GM21423 (cell line): ENCODE results near the gene COL25A1.

Experiments
- ATAC-seq: cut with Tn5 transposase; IDR thresholded peaks from one replicate; pipeline ENCODE4 v1.9.1; 2021; ENCODE audit warnings: mild to moderate bottlenecking, moderate library complexity; ENCODE audit not compliant: unreplicated experiment

Gene COL25A1

DNA sequence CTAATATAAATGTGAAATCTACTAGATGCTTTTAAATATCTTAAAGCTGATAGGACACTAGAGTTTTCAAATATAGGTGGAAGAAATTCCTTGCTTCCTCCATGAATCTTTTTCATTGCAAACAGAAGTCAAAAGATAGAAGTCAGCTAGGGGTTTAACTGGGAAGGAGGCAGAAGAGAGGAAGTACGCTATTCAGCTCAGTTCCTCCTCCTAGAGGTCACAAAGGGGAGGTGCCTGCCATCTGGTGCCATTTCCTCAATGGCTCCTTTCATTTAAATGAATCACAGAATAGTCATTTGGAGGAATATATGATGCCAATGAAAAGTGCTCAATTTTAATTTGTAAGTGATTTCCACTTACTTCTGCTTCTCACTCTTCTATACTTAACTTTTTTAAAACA, 8.5 kb downstream of the COL25A1 start:
- ATAC-seq, result peak; percentile 94

DNA sequence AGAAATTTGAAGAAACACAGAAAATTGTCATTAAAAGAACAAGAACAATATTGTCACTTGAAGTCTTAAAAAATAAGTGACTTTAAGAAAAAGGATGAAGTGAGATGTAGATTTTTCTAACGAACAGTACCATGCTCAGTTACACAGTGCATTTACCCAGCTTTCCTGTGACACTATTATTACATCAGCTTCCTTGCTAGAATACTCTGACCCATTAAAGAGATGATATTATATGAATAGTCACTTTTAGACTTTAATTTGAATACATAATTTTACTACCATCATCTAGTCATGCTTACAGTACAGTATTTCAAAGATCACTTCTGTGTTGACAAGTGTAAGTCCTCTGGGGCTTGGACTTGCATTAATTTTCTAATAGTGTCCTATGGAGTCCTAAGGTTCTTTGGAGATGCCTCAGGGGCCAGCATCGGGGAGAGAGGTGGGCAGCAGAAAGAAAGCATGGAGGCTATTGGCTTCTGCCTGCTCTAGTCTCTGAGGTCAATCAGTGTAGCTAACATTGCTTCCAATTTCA, 10.7 kb downstream of the COL25A1 start:
- ATAC-seq, result no peak

DNA sequence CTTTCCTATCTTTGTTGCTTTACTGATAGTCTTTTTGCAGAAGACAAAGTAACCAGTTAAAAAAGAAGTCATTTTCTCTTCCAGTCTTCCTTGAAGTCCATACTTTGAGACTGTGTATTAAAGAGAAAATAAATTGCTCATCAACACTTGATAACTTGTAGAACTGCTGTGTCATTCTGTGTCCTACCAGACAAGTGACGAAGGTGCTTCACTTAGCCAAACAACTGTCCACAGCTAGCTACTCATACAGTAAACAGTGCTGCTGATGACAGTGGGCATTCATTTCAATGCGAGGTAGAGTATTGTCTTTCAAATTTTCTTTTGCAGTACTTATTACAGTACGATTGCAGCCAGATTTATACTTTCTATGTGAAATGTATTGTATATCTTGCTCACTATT, 11.5 kb downstream of the COL25A1 start:
- no peak for ATAC-seq

DNA sequence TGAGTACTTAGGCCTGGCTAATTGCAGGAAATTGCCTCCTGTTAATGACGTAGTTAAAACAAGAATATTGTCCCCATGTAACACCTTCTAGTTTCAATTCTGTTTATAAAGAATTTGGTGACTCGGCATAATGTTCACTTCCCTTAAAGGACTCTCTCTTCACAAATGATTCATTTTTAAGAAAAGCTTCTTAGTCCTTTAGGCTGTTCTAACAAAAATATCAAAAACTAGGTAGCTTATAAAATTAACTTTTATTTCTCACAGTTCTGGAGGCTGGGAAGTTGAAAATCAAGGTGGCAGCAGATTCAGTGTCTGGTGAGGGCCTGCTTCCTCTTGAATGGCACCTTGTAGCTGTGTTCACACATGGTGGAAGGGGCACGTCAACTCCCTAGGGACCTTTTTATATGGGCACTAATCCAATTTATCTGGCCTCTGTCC, 23.8 kb downstream of the COL25A1 start:
- ATAC-seq, result peak; percentile 96

DNA sequence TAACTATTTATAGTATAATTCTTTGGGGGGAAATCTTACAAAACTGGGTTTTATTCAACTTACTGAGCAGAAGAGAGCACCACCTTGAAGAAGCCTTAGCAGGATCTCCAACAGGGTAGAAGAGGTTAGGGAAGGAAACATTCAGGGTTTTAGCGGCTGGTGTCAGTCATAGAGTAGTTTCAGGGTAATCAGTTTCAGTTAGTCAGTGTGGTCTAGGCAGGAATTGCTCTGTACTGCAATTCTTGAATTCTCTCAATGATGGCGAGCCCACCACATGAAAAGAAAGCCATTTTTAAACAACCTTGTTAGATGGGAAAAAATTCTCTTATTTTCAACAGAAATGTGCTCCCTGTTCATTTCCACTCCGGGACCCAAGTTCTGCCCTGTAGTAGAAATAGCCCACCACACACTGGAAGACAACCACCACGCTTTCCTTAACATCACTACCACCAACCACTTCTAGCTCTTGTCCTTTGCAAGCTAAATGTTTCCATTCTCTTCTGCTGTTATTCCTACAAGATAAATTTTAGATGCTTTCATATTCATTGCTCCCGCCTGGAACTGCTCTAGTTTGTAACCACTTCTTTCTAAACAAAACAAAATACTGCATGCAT, 25.9 kb downstream of the COL25A1 start:
- ATAC-seq, result peak; percentile 74

DNA sequence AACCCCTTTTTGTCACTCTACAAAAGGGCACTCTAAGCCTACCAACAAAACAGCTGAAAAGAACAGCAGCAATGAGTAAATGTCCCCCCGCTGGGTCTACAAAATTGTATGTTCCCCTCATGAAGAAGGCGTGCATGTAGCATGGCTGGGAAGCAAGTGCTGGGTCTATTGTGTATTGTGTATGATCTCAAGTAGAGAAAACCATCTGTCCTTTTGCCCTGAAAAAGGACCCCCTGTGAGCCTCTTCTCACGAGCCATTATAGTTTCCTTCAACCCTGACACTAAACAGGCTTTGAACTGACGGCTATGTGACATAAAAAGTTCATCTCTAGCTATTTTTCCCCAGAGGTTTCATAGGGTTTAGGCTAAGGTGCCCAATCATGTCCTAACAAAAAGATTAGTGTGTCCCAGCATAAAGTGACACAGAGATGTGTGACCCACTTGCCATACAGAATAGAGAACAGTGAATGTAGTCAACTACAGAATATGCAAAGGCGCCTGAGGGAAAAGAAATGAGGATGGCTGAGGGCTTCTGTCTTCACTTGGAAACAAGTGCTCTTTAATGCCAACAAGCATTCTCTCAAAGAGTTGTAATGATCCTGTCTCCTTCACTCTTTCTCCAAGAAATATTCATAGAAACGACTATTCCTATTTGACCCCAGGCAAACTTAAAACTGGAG, 27.3 kb downstream of the COL25A1 start:
- ATAC-seq, result no peak

DNA sequence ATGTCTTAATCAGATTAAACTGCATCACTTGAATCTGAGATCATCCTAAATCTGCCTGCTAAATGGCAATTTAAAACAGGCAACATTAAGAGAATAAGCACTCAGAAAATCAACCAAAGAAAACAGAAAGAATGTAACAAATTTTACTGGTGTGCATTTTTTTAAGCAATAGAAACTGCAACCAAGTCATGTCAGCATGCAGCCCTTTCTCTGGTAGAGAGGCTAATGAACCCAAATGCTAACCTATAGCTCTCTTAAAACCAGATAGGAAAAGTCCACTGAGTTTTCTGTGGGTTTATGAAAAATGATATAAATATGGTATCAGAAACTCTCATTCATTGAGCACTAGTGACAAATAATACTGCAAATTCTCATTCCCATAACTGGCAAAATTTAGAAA, 35.6 kb downstream of the COL25A1 start:
- no peak for ATAC-seq

DNA sequence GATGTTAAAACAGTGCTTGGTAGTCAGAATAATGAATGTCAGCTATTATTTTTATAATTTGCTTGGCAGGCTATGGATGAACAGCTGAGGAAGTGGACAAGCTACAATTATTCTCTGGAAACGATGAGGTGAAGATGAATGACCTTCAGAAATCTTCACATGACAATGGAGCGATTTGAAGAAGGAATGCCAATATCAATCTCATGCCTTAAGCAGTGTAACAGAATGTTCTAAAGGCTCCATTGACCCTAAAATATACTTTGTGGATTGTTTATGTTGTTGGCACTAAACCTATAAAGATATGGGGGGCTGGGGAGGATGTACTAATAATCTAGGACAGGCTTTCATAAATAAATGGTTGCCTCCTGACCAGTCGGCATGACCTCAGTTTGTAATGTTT, 36.2 kb downstream of the COL25A1 start:
- no peak for ATAC-seq

DNA sequence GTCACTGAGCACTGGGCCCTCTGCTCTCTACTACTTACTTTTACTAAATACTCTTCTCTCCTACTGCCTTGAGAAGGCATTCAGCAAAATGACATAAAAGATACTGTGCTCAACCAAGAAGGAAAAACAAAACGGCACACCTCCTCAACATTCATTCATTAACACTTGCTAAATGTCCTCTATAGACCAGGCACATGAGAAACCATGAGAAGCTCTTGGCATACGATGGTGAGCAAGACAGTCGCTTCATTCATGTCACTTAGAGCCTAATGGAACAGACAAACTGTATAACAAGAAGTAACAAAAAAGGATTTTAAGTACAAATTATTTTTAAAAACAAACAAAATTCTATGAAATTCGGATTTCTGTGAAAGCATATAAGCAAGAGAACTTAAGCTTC, 38.7 kb downstream of the COL25A1 start:
- no peak for ATAC-seq

DNA sequence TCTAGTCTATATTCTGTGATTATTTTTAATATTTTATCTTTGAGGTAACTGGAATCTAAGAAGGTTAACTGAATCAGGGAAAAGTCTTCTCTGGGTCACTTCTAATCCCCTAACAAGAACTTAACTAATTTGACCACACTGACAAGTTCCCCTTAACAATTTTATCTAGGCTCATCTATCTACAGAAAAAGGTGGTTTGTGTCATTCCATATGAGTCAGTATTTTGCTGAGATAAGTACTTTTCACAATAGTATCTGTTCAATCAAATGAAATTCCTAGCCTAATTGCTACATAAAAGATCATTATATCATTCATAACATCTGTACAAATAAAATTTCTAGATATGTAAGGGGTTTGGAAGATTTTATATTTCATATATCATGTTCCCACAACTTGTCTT, 45.6 kb downstream of the COL25A1 start:
- ATAC-seq, result no peak

DNA sequence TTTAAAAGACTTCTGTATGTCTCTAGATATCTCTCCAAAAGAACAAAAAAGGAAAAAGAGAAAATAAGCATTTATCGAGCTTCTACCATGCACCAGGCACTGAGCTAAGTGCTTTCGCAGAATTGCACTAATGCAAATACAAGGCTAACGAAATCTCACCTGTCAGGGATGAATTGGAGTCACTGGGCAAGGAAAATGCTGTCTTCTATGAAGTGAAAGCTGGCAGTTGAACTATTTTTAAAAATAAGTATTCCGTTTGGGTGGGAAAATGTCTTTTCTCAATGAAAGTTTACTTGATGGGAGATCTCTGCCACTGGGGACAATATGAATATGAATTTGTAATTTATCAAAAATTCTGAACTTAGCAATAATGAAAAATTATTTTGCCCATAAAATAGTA, 47.6 kb downstream of the COL25A1 start:
- no peak for ATAC-seq

DNA sequence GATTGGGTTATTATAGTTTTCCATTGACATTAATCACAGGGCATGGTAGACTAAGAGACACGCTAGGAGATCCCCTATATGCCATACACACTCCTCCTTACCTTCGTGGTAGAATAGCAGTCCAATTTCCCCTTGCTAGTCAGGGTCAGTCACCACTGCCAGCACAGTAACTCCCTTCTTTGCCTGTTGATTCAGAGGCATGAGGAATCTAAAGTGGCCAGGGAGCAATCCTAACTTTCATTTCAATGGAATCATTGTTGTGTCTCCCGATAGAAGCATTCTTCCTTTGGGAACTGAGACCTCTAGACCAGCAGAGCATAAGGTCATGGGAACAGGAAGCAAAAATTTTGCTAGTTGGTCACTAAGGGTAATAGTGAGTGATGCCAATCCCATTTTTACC, 51.1 kb downstream of the COL25A1 start:
- no peak for ATAC-seq

DNA sequence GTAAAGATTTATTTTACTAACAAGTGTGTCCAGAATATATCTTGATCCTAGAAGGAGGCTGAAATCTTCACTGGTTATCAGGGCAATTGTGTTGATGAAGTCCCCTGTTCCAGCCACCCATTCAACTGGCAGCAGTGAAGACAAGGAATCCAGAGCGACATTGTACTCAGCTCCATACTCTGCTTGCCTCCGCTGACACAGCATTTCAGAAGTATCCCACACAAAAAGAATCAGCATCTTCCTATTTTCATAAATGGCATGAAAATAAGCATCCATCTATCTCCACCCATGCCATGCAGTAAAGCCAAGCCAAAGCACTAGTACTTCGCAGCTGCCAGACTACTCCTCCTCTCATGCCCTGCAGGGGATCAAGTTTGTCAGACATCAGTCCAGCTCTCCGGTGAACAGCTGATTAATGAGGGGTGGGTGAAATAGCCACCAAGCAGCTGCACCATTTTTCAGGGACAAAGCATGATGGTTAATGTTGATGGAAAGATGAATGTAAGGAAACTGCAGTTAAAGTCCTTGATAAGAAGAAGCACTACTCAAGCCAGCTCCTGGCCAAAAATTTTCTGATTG, 54.0 kb downstream of the COL25A1 start:
- ATAC-seq, result no peak

DNA sequence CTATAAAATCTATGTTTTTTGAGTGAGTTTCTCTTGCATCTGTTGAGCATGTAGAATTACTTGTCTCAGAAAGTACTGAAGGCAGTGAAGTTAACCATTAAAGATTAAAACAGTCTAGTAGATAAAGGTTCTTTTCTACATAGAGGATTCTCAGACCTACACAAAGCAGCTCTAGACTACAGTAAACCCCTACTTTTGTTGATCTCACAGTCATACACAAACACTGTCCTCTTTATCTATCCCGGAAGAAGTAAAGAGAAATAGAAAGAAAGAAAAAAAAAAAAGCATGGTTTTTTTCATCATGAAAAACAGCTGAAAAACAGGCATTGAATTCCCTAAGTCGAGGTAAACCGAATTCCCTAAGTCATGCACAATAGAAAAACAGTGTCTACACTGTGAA, 58.6 kb downstream of the COL25A1 start:
- ATAC-seq, result no peak

DNA sequence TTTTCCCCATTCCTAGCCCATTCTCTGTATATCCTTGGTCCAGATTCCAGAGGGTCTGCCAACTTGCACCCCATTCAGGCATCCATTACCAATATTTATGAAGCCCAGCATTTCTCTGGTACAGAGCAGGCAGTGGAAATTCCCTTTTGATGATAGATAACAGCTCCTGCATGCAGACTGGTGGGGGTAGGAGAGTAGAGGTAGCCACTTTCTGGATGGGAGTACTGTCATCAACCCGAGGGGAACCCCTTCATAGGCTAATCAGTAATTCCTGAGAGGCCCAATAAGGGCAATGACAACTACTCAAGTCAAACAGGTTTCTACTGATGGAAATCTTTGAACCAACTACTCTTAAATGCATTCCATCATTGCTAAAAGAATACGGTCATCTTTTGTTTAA, 63.7 kb downstream of the COL25A1 start:
- ATAC-seq, result peak; percentile 72

DNA sequence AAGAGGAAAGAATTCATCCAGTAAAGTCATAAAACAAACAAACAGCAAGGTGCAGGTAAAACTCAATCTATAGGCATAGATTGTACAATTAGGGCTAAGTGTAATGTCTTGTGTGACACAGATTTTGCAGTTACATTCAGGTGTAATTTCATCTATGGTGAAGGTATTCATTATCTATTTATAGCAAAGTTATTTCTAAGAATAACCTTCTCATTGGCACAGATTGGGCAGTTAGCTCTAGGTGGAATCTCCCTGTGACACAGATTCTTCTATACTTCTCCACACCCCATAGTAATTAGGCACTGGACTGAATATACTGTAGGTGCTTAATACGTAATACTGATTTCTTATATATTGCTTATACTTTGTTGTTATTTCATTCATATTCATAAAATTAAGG, 66.8 kb downstream of the COL25A1 start:
- no peak for ATAC-seq

DNA sequence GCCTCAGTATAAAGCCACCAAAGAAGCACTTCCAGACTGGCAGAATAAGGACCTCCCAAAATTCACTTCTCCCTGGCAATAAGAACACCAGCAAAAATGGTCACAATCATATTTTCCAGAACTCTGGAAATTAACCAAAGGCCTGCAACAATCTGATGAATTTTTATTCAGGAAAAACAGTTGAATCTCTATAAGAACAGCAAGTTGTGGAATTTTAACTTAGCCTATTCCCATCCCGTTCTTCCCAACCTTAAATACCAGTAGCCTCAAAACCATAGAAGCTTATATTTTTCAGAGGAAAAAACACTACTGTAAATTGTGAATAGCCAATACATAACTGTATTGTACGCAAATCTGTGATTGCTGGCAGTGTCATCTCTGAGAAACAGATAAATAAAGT, 67.9 kb downstream of the COL25A1 start:
- no peak for ATAC-seq

DNA sequence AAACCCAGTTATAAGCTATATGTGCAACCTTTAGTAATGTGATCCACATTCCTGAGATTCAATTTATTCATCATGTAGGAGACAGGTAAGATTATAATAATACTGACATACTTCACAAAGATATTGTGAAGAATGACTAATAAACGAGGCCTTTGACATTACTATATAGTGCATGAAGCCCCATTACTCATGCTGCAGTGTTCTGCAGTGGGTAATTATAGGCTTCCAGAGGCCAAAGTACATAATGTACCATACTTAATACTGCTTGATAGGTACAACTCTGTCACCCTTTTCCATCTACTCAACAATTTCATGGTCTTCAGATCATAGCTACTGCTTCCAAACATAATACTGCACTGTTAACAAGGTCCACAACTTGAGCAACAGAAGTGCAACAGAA, 68.9 kb downstream of the COL25A1 start:
- no peak for ATAC-seq

DNA sequence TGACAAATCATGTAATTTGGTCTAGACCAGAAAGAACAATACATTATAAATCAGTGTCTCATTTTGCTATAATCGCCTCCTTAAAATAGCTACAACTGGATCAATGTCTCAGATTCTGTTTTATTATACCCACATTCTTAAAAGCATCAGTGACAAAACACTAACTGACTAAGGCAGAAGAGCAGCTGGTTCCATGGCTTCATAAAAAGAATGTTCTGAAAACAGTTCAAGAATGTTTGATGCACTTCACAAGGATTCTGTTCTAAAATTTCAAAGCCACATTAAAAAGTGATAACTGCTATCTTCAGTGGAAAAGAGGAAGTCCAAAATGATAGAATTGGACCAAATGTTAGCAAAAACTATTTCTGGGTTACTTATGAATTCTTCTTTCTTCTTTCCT, 69.8 kb downstream of the COL25A1 start:
- no peak for ATAC-seq

DNA sequence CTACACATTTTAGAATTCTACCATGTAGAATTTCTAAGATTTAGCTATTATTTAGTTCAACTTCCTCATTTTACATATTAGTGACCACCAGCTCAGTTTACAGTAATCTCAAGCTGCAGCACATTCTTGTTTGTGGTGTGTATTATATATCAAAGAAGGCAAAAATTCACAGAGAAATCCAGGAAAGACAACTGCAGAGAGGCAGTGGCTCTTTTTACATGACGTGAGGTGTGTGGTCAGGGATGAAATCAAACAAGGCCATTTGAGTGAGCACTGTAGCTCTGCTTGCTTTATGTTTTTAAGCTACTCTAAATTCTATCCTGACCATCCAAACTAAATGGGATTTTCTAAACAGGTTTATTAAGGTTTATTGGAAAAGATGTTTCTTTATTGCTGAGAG, 71.1 kb downstream of the COL25A1 start:
- ATAC-seq, result no peak

DNA sequence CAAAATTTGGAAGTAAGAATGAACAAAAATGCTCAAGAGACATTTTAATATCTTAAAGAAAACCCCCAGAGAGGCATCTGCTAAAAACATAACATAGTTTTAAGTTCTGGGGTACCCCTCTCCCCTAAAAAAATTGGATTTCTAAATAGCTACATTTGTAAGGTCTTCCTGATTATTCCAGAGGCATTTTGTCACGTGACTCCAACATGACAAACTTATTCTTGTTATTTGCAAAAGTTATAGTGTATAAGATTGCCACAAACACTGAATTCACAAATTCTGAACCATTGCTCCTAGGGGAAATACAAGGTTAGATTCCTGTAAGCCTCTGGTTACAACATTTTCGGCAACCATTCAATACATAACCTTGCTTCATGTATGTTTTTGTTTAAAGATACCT, 73.4 kb downstream of the COL25A1 start:
- no peak for ATAC-seq

DNA sequence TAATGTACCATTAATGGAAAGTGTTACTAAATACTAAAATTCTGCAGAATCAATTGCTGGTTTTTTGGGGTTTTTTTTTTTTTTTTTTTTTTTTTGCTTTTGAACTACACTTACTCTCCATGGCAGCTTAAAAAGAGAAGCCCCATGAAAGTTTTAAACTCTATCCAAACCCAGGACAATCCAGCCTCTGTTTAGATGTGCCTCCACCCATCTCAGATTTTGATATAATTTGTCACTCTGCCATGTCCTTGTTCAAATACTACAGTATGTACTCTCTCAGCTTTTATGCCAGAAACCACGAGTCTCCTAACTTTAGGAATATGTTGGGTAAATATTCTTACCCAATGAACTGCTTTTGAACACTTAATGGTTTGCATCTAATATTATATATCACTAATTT, 84.2 kb downstream of the COL25A1 start:
- no peak for ATAC-seq
